Activated CD4-positive, alpha-beta T cell treated with anti-CD3 and anti-CD28 coated beads for 1 hour (primary cell): ENCODE data around the gene NRTN.

Experiments used
- DNase-seq: peaks from one replicate; pipeline ENCODE4 v3.0.0-alpha.2; 2020

NRTN gene

GRCh38 chr19:5790559-5791520 is 14.0 kb upstream of the NRTN start, which contains the start of gene DUS3L:
Gene DUS3L (minus strand): TSS chr19:5791163. CDS start chr19:5791141, 22 bp downstream.
- peak; percentile 94 for DNase-seq

GRCh38 chr19:5792224-5792623 is 12.6 kb upstream of the NRTN start:
- DNase-seq = no peak

- DNase-seq = no peak
Observed at GRCh38 chr19:5793188-5793587, 11.7 kb upstream of the NRTN start.

- DNase-seq = no peak
Observed at GRCh38 chr19:5795382-5795919, 9.4 kb upstream of the NRTN start.

- DNase-seq = no peak
Observed at GRCh38 chr19:5798244-5798643, 6.6 kb upstream of the NRTN start.

- DNase-seq = no peak
Observed at GRCh38 chr19:5799247-5800241, 5.3 kb upstream of the NRTN start.

GRCh38 chr19:5800361-5801270 is 4.3 kb upstream of the NRTN start:
- DNase-seq = no peak

- DNase-seq = no peak
Observed at GRCh38 chr19:5801796-5802619, 2.9 kb upstream of the NRTN start.

- DNase-seq = no peak
Observed at GRCh38 chr19:5803441-5803751, 1.5 kb upstream of the NRTN start.

GRCh38 chr19:5803752-5804515 is 933 bp upstream of the NRTN start:
- DNase-seq = peak; percentile 85

- peak; percentile 51 for DNase-seq
Observed at GRCh38 chr19:5805462-5806132, 730 bp downstream of the NRTN start.

- no peak for DNase-seq
Observed at GRCh38 chr19:5806133-5806489, 1.2 kb downstream of the NRTN start.

- DNase-seq = no peak
Observed at GRCh38 chr19:5806905-5807304, 2.0 kb downstream of the NRTN start.

GRCh38 chr19:5808120-5808816 is 3.4 kb downstream of the NRTN start:
- no peak for DNase-seq

GRCh38 chr19:5809053-5809452 is 4.2 kb downstream of the NRTN start:
- no peak for DNase-seq

- no peak for DNase-seq
Observed at GRCh38 chr19:5809469-5809868, 4.6 kb downstream of the NRTN start.

- no peak for DNase-seq
Observed at GRCh38 chr19:5811117-5811516, 6.2 kb downstream of the NRTN start.

- no peak for DNase-seq
Observed at GRCh38 chr19:5814123-5814851, 9.4 kb downstream of the NRTN start.

- DNase-seq = no peak
Observed at GRCh38 chr19:5814852-5815246, 10.0 kb downstream of the NRTN start.
